ENCODE data around the gene ADM2.
A peak's percentile ranks its signal among the peaks of the same experiment; 100 is the strongest.

Gene ADM2

DNA sequence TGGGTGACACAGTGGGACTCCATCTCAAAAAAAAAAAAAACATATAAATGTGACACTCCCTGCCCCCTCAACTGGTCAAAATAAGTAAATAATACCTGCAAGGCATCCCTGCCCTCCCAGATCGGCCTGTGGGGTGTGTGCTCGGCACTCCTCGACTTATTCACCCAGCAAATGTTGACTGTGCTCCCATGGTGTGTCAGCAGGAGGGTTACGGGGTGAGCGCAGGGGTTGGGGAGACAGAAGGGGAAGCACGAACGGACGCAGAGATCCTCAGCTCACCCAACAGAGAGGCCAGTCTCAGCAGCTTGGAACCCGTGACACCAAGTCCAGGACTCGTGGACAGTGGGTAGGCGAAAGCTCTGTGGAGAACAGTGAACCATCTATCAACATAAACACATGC, 1.6 kb upstream of the ADM2 start:
- Histone ChIP-seq H2AFZ (ENCODE audit: low read depth, low read length) (no peak overlapping the region), H3K9me3 (ENCODE audit: control insufficient read depth, low read length) (no peaks in the 10 kb centered on the region), H3K18ac (ENCODE audit: low read depth in 1 of 2, low read length in 2 of 2) (no peak overlapping the region), H3K4ac (ENCODE audit: low read depth in 1 of 2, low read length in 2 of 2) (no peak overlapping the region), H3K4me2 (ENCODE audit: low read length, poor library complexity, severe bottlenecking) (no peak overlapping the region), H3K79me1 (replicated peaks; ENCODE audit: low read length, poor library complexity, severe bottlenecking) (no peaks in the 10 kb centered on the region), H4K8ac (ENCODE audit: low read length) (no peak overlapping the region), H3K23ac (ENCODE audit: low read length in 2 of 2) (no peak overlapping the region), H3K14ac (ENCODE audit: low read length in 2 of 2) (no peak overlapping the region), H2AK5ac (ENCODE audit: low read length, severe bottlenecking) (no peak overlapping the region), H3K36me3 (ENCODE audit: control insufficient read depth in 1 of 2, insufficient read depth in 2 of 2, low read depth in 1 of 2, low read length in 2 of 2) (peaks cover 0 to 14% of the 10 kb centered on the region in 2 experiments), H2BK15ac (ENCODE audit: low read depth, poor library complexity, severe bottlenecking) (no peak overlapping the region), H3K9ac (ENCODE audit: low read length) (no peak overlapping the region), H4K91ac (ENCODE audit: low read length) (no peak overlapping the region), H3K4me3 (ENCODE audit: insufficient read depth in 1 of 2, low read depth in 1 of 2, low read length in 2 of 2) (no peak overlapping the region), H3K27me3 (ENCODE audit: control insufficient read depth in 1 of 2, insufficient read depth in 1 of 2, low read length in 2 of 2) (peaks cover 23 to 55% of the 10 kb centered on the region in 2 experiments), H2BK120ac (ENCODE audit: low read depth, low read length) (no peak overlapping the region), H2BK5ac (ENCODE audit: low read depth, low read length, poor library complexity, severe bottlenecking) (no peak overlapping the region), H2BK12ac (ENCODE audit: low read length in 2 of 2) (no peak overlapping the region), H3K27ac (ENCODE audit: low read length, poor library complexity, severe bottlenecking) (no peak overlapping the region), H3K4me1 (ENCODE audit: control insufficient read depth, insufficient read depth, low read depth, low read length) (peaks cover 29% of the 10 kb centered on the region)
- WGBS, result 87% methylated on average over 11 of the region's 11 CpGs
- DNase-seq, result no peak

GRCh38 chr22:50481045-50481439, 301 bp upstream of the ADM2 start:
- peak overlapping the region in 1 of 2 experiments; percentile 40 for H2BK12ac ChIP-seq (ENCODE audit: low read length in 2 of 2)
- H3K4me2 ChIP-seq (ENCODE audit: low read length, poor library complexity, severe bottlenecking), result peak overlapping the region; percentile 44
- H4K8ac ChIP-seq (ENCODE audit: low read length), result peak overlapping the region; percentile 82
- peak overlapping the region in 1 of 2 experiments; percentile 52 for H3K4me3 ChIP-seq (ENCODE audit: insufficient read depth in 1 of 2, low read depth in 1 of 2, low read length in 2 of 2)
- H3K27me3 ChIP-seq (ENCODE audit: control insufficient read depth in 1 of 2, insufficient read depth in 1 of 2, low read length in 2 of 2), result peaks cover 23 to 67% of the 10 kb centered on the region in 2 experiments
- no peak overlapping the region for H2BK5ac ChIP-seq (ENCODE audit: low read depth, low read length, poor library complexity, severe bottlenecking)
- no peaks in the 10 kb centered on the region for H3K79me1 ChIP-seq (replicated peaks; ENCODE audit: low read length, poor library complexity, severe bottlenecking)
- H2BK15ac ChIP-seq (ENCODE audit: low read depth, poor library complexity, severe bottlenecking), result peak overlapping the region; percentile 98
- H3K23ac ChIP-seq (ENCODE audit: low read length in 2 of 2), result no peak overlapping the region
- peak overlapping the region; percentile 44 to 61 for H3K18ac ChIP-seq (ENCODE audit: low read depth in 1 of 2, low read length in 2 of 2)
- peak overlapping the region in 1 of 2 experiments; percentile 66 for H3K4ac ChIP-seq (ENCODE audit: low read depth in 1 of 2, low read length in 2 of 2)
- peak overlapping the region; percentile 15 for H2BK120ac ChIP-seq (ENCODE audit: low read depth, low read length)
- 19% methylated on average over 27 of the region's 45 CpGs for WGBS
- no peaks in the 10 kb centered on the region for H3K9me3 ChIP-seq (ENCODE audit: control insufficient read depth, low read length)
- DNase-seq, result no peak
- H3K14ac ChIP-seq (ENCODE audit: low read length in 2 of 2), result peak overlapping the region in 1 of 2 experiments; percentile 20
- peak overlapping the region; percentile 79 for H4K91ac ChIP-seq (ENCODE audit: low read length)
- H2AFZ ChIP-seq (ENCODE audit: low read depth, low read length), result peak overlapping the region; percentile 62
- H3K4me1 ChIP-seq (ENCODE audit: control insufficient read depth, insufficient read depth, low read depth, low read length), result peaks cover 30% of the 10 kb centered on the region
- no peak overlapping the region for H3K27ac ChIP-seq (ENCODE audit: low read length, poor library complexity, severe bottlenecking)
- no peak overlapping the region for H2AK5ac ChIP-seq (ENCODE audit: low read length, severe bottlenecking)
- H3K36me3 ChIP-seq (ENCODE audit: control insufficient read depth in 1 of 2, insufficient read depth in 2 of 2, low read depth in 1 of 2, low read length in 2 of 2), result peaks cover 0 to 14% of the 10 kb centered on the region in 2 experiments
- H3K9ac ChIP-seq (ENCODE audit: low read length), result no peak overlapping the region

DNA sequence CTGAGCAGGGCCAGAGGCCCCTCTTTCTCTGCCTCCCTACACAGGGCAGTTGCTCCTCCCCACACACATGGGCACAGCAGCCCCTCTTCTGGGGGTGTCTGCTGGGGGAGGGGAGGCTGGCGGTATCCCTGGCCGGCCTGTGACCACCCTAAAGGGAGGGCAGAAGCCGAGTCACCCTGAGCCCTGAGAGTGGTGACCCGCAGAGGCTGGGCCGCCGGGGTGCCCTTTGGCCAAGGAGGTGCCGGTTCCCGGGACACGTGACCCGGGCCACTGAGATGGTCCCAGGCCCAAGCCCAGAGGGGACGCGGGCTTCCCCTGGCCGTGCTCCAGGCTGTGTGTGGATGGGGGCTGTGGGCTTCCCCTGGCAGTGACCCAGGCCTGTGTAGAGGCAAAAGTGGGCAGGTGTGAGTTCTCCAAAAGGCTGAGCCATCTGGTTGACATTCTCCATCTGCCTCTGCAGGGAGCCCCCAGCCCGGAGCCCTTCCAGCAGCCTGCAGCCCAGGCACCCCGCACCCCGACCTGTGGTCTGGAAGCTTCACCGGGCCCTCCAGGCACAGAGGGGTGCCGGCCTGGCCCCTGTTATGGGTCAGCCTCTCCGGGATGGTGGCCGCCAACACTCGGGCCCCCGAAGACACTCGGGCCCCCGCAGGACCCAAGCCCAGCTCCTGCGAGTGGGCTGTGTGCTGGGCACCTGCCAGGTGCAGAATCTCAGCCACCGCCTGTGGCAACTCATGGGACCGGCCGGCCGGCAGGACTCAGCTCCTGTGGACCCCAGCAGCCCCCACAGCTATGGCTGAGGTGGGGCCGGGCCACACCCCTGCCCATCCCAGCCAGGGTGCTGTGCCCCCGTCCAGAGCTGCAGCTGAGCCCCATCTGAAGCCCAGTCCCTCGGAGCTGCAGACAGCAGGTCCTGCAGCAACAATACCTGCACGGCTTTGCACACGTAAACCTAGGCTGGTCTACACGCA, 1.0 kb downstream of the ADM2 start:
- no peaks in the 10 kb centered on the region for H3K79me1 ChIP-seq (replicated peaks; ENCODE audit: low read length, poor library complexity, severe bottlenecking)
- H4K8ac ChIP-seq (ENCODE audit: low read length), result peak overlapping the region; percentile 61
- no peak overlapping the region for H2BK5ac ChIP-seq (ENCODE audit: low read depth, low read length, poor library complexity, severe bottlenecking)
- H3K23ac ChIP-seq (ENCODE audit: low read length in 2 of 2), result peak overlapping the region in 1 of 2 experiments; percentile 54
- peak overlapping the region; percentile 4 to 11 for H2BK12ac ChIP-seq (ENCODE audit: low read length in 2 of 2)
- peak overlapping the region; percentile 74 for H4K91ac ChIP-seq (ENCODE audit: low read length)
- peak overlapping the region; percentile 67 to 88 for H3K18ac ChIP-seq (ENCODE audit: low read depth in 1 of 2, low read length in 2 of 2)
- no peaks in the 10 kb centered on the region for H3K9me3 ChIP-seq (ENCODE audit: control insufficient read depth, low read length)
- peaks cover 42% of the 10 kb centered on the region for H3K4me1 ChIP-seq (ENCODE audit: control insufficient read depth, insufficient read depth, low read depth, low read length)
- DNase-seq, result no peak
- H3K27me3 ChIP-seq (ENCODE audit: control insufficient read depth in 1 of 2, insufficient read depth in 1 of 2, low read length in 2 of 2), result peaks cover 23 to 79% of the 10 kb centered on the region in 2 experiments
- peak overlapping the region in 1 of 2 experiments; percentile 52 for H3K4me3 ChIP-seq (ENCODE audit: insufficient read depth in 1 of 2, low read depth in 1 of 2, low read length in 2 of 2)
- peak overlapping the region in 1 of 2 experiments; percentile 80 for H3K14ac ChIP-seq (ENCODE audit: low read length in 2 of 2)
- H2AK5ac ChIP-seq (ENCODE audit: low read length, severe bottlenecking), result no peak overlapping the region
- H3K36me3 ChIP-seq (ENCODE audit: control insufficient read depth in 1 of 2, insufficient read depth in 2 of 2, low read depth in 1 of 2, low read length in 2 of 2), result peaks cover 0 to 14% of the 10 kb centered on the region in 2 experiments
- H3K4me2 ChIP-seq (ENCODE audit: low read length, poor library complexity, severe bottlenecking), result peak overlapping the region; percentile 44
- peak overlapping the region; percentile 57 to 80 for H3K4ac ChIP-seq (ENCODE audit: low read depth in 1 of 2, low read length in 2 of 2)
- H2AFZ ChIP-seq (ENCODE audit: low read depth, low read length), result no peak overlapping the region
- H2BK120ac ChIP-seq (ENCODE audit: low read depth, low read length), result peak overlapping the region; percentile 52
- WGBS, result 87% methylated on average over 35 of the region's 35 CpGs
- no peak overlapping the region for H3K9ac ChIP-seq (ENCODE audit: low read length)
- H3K27ac ChIP-seq (ENCODE audit: low read length, poor library complexity, severe bottlenecking), result no peak overlapping the region
- peak overlapping the region; percentile 82 for H2BK15ac ChIP-seq (ENCODE audit: low read depth, poor library complexity, severe bottlenecking)

DNA sequence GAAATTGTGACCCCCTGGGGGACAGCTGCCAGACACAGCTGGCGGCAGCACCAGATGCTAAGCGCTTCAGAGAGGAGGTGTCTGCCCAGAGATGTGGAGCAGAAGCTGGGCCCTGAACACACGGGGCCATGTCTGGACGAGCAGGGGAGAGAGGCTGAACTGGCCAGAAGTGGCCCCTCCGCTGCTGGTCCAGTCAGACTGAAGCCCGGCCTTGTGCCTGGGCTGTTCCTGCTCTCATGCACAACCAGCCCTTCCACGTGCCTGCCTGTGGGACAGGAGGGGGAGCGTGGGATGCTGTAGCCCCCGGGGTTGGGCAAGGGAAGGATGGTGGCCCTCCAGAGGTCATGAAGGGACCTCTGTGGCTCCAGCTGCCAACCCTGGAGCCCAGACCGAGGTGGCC, 1.8 kb downstream of the ADM2 start:
- H3K18ac ChIP-seq (ENCODE audit: low read depth in 1 of 2, low read length in 2 of 2), result no peak overlapping the region
- H3K4me3 ChIP-seq (ENCODE audit: insufficient read depth in 1 of 2, low read depth in 1 of 2, low read length in 2 of 2), result no peak overlapping the region
- H3K9me3 ChIP-seq (ENCODE audit: control insufficient read depth, low read length), result no peaks in the 10 kb centered on the region
- no peak overlapping the region for H2AFZ ChIP-seq (ENCODE audit: low read depth, low read length)
- H3K4me1 ChIP-seq (ENCODE audit: control insufficient read depth, insufficient read depth, low read depth, low read length), result peaks cover 44% of the 10 kb centered on the region
- H3K36me3 ChIP-seq (ENCODE audit: control insufficient read depth in 1 of 2, insufficient read depth in 2 of 2, low read depth in 1 of 2, low read length in 2 of 2), result peaks cover 0 to 18% of the 10 kb centered on the region in 2 experiments
- no peak overlapping the region for H3K14ac ChIP-seq (ENCODE audit: low read length in 2 of 2)
- no peak overlapping the region for H2AK5ac ChIP-seq (ENCODE audit: low read length, severe bottlenecking)
- H2BK5ac ChIP-seq (ENCODE audit: low read depth, low read length, poor library complexity, severe bottlenecking), result no peak overlapping the region
- no peak for DNase-seq
- no peak overlapping the region for H3K27ac ChIP-seq (ENCODE audit: low read length, poor library complexity, severe bottlenecking)
- H3K4ac ChIP-seq (ENCODE audit: low read depth in 1 of 2, low read length in 2 of 2), result no peak overlapping the region
- H3K23ac ChIP-seq (ENCODE audit: low read length in 2 of 2), result peak overlapping the region in 1 of 2 experiments; percentile 54
- H2BK12ac ChIP-seq (ENCODE audit: low read length in 2 of 2), result peak overlapping the region in 1 of 2 experiments; percentile 11
- H3K79me1 ChIP-seq (replicated peaks; ENCODE audit: low read length, poor library complexity, severe bottlenecking), result no peaks in the 10 kb centered on the region
- WGBS, result 88% methylated on average over 9 of the region's 10 CpGs
- no peak overlapping the region for H4K91ac ChIP-seq (ENCODE audit: low read length)
- no peak overlapping the region for H4K8ac ChIP-seq (ENCODE audit: low read length)
- H3K9ac ChIP-seq (ENCODE audit: low read length), result no peak overlapping the region
- peaks cover 23 to 85% of the 10 kb centered on the region in 2 experiments for H3K27me3 ChIP-seq (ENCODE audit: control insufficient read depth in 1 of 2, insufficient read depth in 1 of 2, low read length in 2 of 2)
- no peak overlapping the region for H2BK120ac ChIP-seq (ENCODE audit: low read depth, low read length)
- H3K4me2 ChIP-seq (ENCODE audit: low read length, poor library complexity, severe bottlenecking), result no peak overlapping the region
- H2BK15ac ChIP-seq (ENCODE audit: low read depth, poor library complexity, severe bottlenecking), result no peak overlapping the region

Measured in mesenchymal stem cell (in vitro differentiated cells and primary cell).